Fibroblast of mammary gland (primary cell): ENCODE data around the gene CDC25A.

ENCODE experiments used
- DNase-seq: peaks from one replicate; pipeline ENCODE4 v3.0.0-alpha.2; 2010; ENCODE audit warnings: low read depth
- H3K4me3 ChIP-seq: 2 replicates; pipeline ENCODE4 v1.5.1; 2011; ENCODE audit warnings: low read depth, mild to moderate bottlenecking, low read length, moderate library complexity; ENCODE audit not compliant: control insufficient read depth
- CTCF ChIP-seq: conservative IDR thresholded peaks from 2 replicates; pipeline ENCODE4 v1.5.1; 2011; ENCODE audit warnings: low read depth, low read length, inconsistent platforms; ENCODE audit not compliant: control insufficient read depth, insufficient read depth

Gene CDC25A

GRCh38 chr3:48151807-48152427 is 36.3 kb downstream of the CDC25A start:
- no peak overlapping the region for H3K4me3 ChIP-seq
- no peak for TF ChIP-seq CTCF
- DNase-seq = no peak

GRCh38 chr3:48151058-48151806 is 37.0 kb downstream of the CDC25A start:
- TF ChIP-seq CTCF = peak; percentile 80
- peak; percentile 81 for DNase-seq
- H3K4me3 ChIP-seq = no peak overlapping the region

GRCh38 chr3:48143992-48144391 is 44.2 kb downstream of the CDC25A start:
- no peak for DNase-seq
- H3K4me3 ChIP-seq = no peak overlapping the region
- TF ChIP-seq CTCF = no peak

- TF ChIP-seq CTCF = no peak
- no peak overlapping the region for H3K4me3 ChIP-seq
- DNase-seq = no peak
Measured at GRCh38 chr3:48143567-48143966, 44.6 kb downstream of the CDC25A start.

- TF ChIP-seq CTCF = no peak
- H3K4me3 ChIP-seq = no peak overlapping the region
- DNase-seq = no peak
Measured at GRCh38 chr3:48142316-48142870, 45.8 kb downstream of the CDC25A start.

- peak; percentile 12 for DNase-seq
- no peak for TF ChIP-seq CTCF
- no peak overlapping the region for H3K4me3 ChIP-seq
Measured at GRCh38 chr3:48141604-48142137, 46.5 kb downstream of the CDC25A start.
